H9 (cell line): Measurements from ENCODE around the gene CYTH3. TPM values are rescaled to one million over a fixed set of nuclear protein-coding genes. Genes with fewer than 3 reads are reported as not detected.

Source experiments
- DNase-seq: peaks from one replicate; pipeline ENCODE4 v3.0.0-alpha.2; 2017
- H2AFZ ChIP-seq: one replicate; pipeline ENCODE4 v1.6.1; 2013; ENCODE audit warnings: mild to moderate bottlenecking, low read length, control low read depth, moderate library complexity
- H2AK5ac ChIP-seq: 2 replicates; pipeline ENCODE4 v1.6.1; 2013; ENCODE audit warnings: low read length, control low read depth, mixed read lengths; ENCODE audit not compliant: insufficient read length
- H2BK120ac ChIP-seq: one replicate; pipeline ENCODE4 v1.6.1; 2013; ENCODE audit warnings: low read depth, mild to moderate bottlenecking, low read length, control low read depth, inconsistent platforms; ENCODE audit not compliant: poor library complexity, severe bottlenecking
- H2BK12ac ChIP-seq: 2 replicates; pipeline ENCODE4 v1.6.1; 2013; ENCODE audit warnings: low read length, control low read depth, mixed read lengths, low read depth; ENCODE audit not compliant: insufficient read length
- H2BK15ac ChIP-seq: 2 replicates; pipeline ENCODE4 v1.6.1; 2013; ENCODE audit warnings: low read depth, low read length, control low read depth
- H2BK20ac ChIP-seq: one replicate; pipeline ENCODE4 v1.6.1; 2013; ENCODE audit warnings: low read depth, mild to moderate bottlenecking, low read length, control low read depth, inconsistent platforms; ENCODE audit not compliant: poor library complexity, severe bottlenecking
- H2BK5ac ChIP-seq: 2 replicates; pipeline ENCODE4 v1.6.1; 2013; ENCODE audit warnings: low read length, control low read depth, mixed read lengths; ENCODE audit not compliant: insufficient read length
- H3K14ac ChIP-seq: 2 replicates; pipeline ENCODE4 v1.6.1; 2013; ENCODE audit warnings: low read length, control low read depth; ENCODE audit not compliant: insufficient read depth
- H3K18ac ChIP-seq: 2 replicates; pipeline ENCODE4 v1.6.1; 2013; ENCODE audit warnings: low read depth, mild to moderate bottlenecking, mixed read lengths, low read length, control low read depth; ENCODE audit not compliant: insufficient read length
- H3K23ac ChIP-seq: 2 replicates; pipeline ENCODE4 v1.6.1; 2013; ENCODE audit warnings: low read length, control low read depth, mixed read lengths, low read depth; ENCODE audit not compliant: insufficient read length
- H3K23me2 ChIP-seq: 2 replicates; pipeline ENCODE4 v1.6.1; 2013; ENCODE audit warnings: low read depth, mild to moderate bottlenecking, mixed read lengths, low read length, control low read depth; ENCODE audit not compliant: insufficient read length, poor library complexity, severe bottlenecking
- H3K27ac ChIP-seq: 2 replicates; pipeline ENCODE4 v1.5.1; 2013; ENCODE audit warnings: low read length, control low read depth, mixed read lengths, low read depth; ENCODE audit not compliant: insufficient read length
- H3K27me3 ChIP-seq: 2 replicates; pipeline ENCODE4 v1.6.1; 2013; ENCODE audit warnings: low read length, control low read depth, inconsistent platforms; ENCODE audit not compliant: insufficient read depth
- H3K4ac ChIP-seq: 2 replicates; pipeline ENCODE4 v1.6.1; 2013; ENCODE audit warnings: low read depth, mild to moderate bottlenecking, control low read depth, inconsistent platforms, low read length, moderate library complexity
- H3K4me1 ChIP-seq: 2 replicates; pipeline ENCODE4 v1.6.1; 2013; ENCODE audit warnings: low read length, control low read depth, inconsistent platforms; ENCODE audit not compliant: insufficient read depth
- H3K4me2 ChIP-seq: 2 replicates; pipeline ENCODE4 v1.6.1; 2013; ENCODE audit warnings: low read length, control low read depth, mixed read lengths; ENCODE audit not compliant: insufficient read length, insufficient read depth
- H3K56ac ChIP-seq: 2 replicates; pipeline ENCODE4 v1.6.1; 2013; ENCODE audit warnings: low read depth, mild to moderate bottlenecking, mixed read lengths, low read length, control low read depth; ENCODE audit not compliant: insufficient read length
- H3K79me1 ChIP-seq: 2 replicates; pipeline ENCODE4 v1.6.1; 2013; ENCODE audit warnings: low read depth, mild to moderate bottlenecking, moderate library complexity, low read length, control low read depth, inconsistent platforms; ENCODE audit not compliant: insufficient read depth, poor library complexity, severe bottlenecking
- H3K79me2 ChIP-seq: 2 replicates; pipeline ENCODE4 v1.6.1; 2013; ENCODE audit warnings: low read length, control low read depth, inconsistent platforms; ENCODE audit not compliant: insufficient read depth
- H3K9ac ChIP-seq: 2 replicates; pipeline ENCODE4 v1.6.1; 2013; ENCODE audit warnings: low read length, control low read depth, mixed read lengths; ENCODE audit not compliant: insufficient read length; ENCODE audit errors: extremely low read depth
- H3K9me3 ChIP-seq: one replicate; pipeline ENCODE4 v1.6.1; 2013; ENCODE audit warnings: low read depth, low read length, inconsistent platforms; ENCODE audit not compliant: control insufficient read depth
- H3T11ph ChIP-seq: one replicate; pipeline ENCODE4 v1.6.1; 2013; ENCODE audit warnings: mild to moderate bottlenecking, low read length, control low read depth, inconsistent platforms
- H4K20me1 ChIP-seq: one replicate; pipeline ENCODE4 v1.6.1; 2013; ENCODE audit not compliant: control insufficient read depth, insufficient read length, insufficient read depth
- H4K5ac ChIP-seq: 2 replicates; pipeline ENCODE4 v1.6.1; 2013; ENCODE audit warnings: low read depth, mild to moderate bottlenecking, mixed read lengths, low read length, control low read depth; ENCODE audit not compliant: insufficient read length
- H4K8ac ChIP-seq: replicated peaks from 2 replicates; pipeline ENCODE4 v1.6.1; 2013; ENCODE audit warnings: low read length, control low read depth, mixed read lengths, low read depth; ENCODE audit not compliant: insufficient read length
- H4K91ac ChIP-seq: 2 replicates; pipeline ENCODE4 v1.6.1; 2013; ENCODE audit warnings: low read depth, mild to moderate bottlenecking, moderate library complexity, mixed read lengths, low read length, control low read depth; ENCODE audit not compliant: insufficient read length
- H3K27ac Mint-ChIP-seq, 3 experiments: 2 replicates in 2 of 3; 3 replicates in 1 of 3; pipeline ENCODE4 v1.8.0; 2020 to 2021; ENCODE audit warnings: mixed read lengths in 3 of 3, mild to moderate bottlenecking in 1 of 3, moderate library complexity in 1 of 3
- H3K27me3 Mint-ChIP-seq: 2 replicates; pipeline ENCODE4 v1.8.0; 2021; ENCODE audit warnings: low read depth, mild to moderate bottlenecking, moderate library complexity, mixed read lengths
- H3K36me3 Mint-ChIP-seq, 3 experiments: 2 replicates in 2 of 3; 3 replicates in 1 of 3; pipeline ENCODE4 v1.8.0; 2020 to 2021; ENCODE audit warnings: low read depth in 3 of 3, mixed read lengths in 3 of 3; ENCODE audit not compliant: insufficient read depth in 1 of 3
- H3K4me1 Mint-ChIP-seq, 2 experiments: 2 replicates each; pipeline ENCODE4 v1.8.0; 2020; ENCODE audit warnings: mixed read lengths in 2 of 2
- H3K4me3 Mint-ChIP-seq, 2 experiments: 2 replicates in 1 of 2; 3 replicates in 1 of 2; pipeline ENCODE4 v1.8.0; 2020 to 2021; ENCODE audit warnings: mild to moderate bottlenecking in 2 of 2, mixed read lengths in 2 of 2, moderate library complexity in 1 of 2
- H3K9me3 Mint-ChIP-seq, 2 experiments: 2 replicates in 1 of 2; 3 replicates in 1 of 2; pipeline ENCODE4 v1.8.0; 2020; ENCODE audit warnings: mild to moderate bottlenecking in 2 of 2, mixed read lengths in 2 of 2, moderate library complexity in 1 of 2
- WGBS: extraction: QIAGEN DNeasy Blood & Tissue Kit; methylation state at CpG from one replicate; pipeline ENCODE4 v1.1.7; 2013; ENCODE audit warnings: missing lambda C conversion rate, low lambda C conversion rate, mixed read lengths; ENCODE audit not compliant: insufficient read length; ENCODE audit errors: extremely low coverage; 5-methylcytosine and 5-hydroxymethylcytosine counted together
- total RNA-seq: library from RNA; stranded (reverse); gene quantifications from 2 replicates; pipeline ENCODE4 v1.2.1, GENCODE V29; 2021
- TF ChIP-seq, protein P1 (sequence below): fragments of 200-600 bp; sonication (generic); conservative IDR thresholded peaks from 3 replicates; pipeline ENCODE4 v1.8.0; 2021; ENCODE audit warnings: antibody characterized with exemption, mild to moderate bottlenecking

Gene CYTH3
- total RNA-seq, 1 experiment from 2014 or later = 12.3 TPM

DNA sequence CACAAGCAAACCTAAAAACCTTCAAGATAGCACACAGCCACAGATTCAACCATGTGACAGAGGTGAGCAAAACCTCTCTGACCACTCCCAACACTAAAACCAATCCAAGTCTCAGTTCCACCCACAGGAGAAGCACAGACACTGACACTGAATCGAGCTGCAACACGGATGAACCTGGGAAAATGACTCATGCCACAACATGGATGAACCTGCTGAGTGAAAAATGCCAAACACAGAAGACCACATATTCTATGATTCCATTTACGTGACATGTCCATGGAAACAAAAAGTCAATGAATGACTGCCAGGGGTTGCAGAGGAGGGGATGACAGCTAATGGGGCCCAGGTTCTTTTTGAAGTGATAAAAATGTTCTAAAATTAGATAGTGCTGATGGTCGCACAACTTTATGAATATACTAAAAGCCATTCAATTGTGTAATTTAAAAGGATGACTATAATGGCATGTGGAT lies 22.0 kb downstream of the CYTH3 start:
- no peak overlapping the region for H3K27ac ChIP-seq
- TF ChIP-seq, protein P1, sequence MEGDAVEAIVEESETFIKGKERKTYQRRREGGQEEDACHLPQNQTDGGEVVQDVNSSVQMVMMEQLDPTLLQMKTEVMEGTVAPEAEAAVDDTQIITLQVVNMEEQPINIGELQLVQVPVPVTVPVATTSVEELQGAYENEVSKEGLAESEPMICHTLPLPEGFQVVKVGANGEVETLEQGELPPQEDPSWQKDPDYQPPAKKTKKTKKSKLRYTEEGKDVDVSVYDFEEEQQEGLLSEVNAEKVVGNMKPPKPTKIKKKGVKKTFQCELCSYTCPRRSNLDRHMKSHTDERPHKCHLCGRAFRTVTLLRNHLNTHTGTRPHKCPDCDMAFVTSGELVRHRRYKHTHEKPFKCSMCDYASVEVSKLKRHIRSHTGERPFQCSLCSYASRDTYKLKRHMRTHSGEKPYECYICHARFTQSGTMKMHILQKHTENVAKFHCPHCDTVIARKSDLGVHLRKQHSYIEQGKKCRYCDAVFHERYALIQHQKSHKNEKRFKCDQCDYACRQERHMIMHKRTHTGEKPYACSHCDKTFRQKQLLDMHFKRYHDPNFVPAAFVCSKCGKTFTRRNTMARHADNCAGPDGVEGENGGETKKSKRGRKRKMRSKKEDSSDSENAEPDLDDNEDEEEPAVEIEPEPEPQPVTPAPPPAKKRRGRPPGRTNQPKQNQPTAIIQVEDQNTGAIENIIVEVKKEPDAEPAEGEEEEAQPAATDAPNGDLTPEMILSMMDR = no peak
- H3K4me1 Mint-ChIP-seq = peaks cover 35 to 36% of the 10 kb centered on the region in 2 experiments
- H2AK5ac ChIP-seq = no peak overlapping the region
- peak overlapping the region in 1 of 3 experiments; percentile 4; a peak in 1 of 7 replicates for H3K27ac Mint-ChIP-seq
- H2BK120ac ChIP-seq = no peak overlapping the region
- no peak overlapping the region for H3K56ac ChIP-seq
- H3K4me1 ChIP-seq = no peaks in the 10 kb centered on the region; the same call in 1 of the 2 replicates
- H2BK5ac ChIP-seq = no peak overlapping the region
- no peak overlapping the region for H3K9ac ChIP-seq
- H3K9me3 Mint-ChIP-seq = no peaks in the 10 kb centered on the region
- H2BK12ac ChIP-seq = no peak overlapping the region
- no peak overlapping the region for H4K5ac ChIP-seq
- H3T11ph ChIP-seq = no peak overlapping the region
- no peak overlapping the region for H3K4ac ChIP-seq
- DNase-seq = no peak
- no peaks in the 10 kb centered on the region for H3K27me3 Mint-ChIP-seq
- H4K8ac ChIP-seq = no peak overlapping the region
- H3K23me2 ChIP-seq = no peaks in the 10 kb centered on the region
- H3K4me3 Mint-ChIP-seq = no peak overlapping the region
- no peaks in the 10 kb centered on the region for H4K20me1 ChIP-seq
- H2BK15ac ChIP-seq = no peak overlapping the region
- H3K23ac ChIP-seq = no peak overlapping the region
- H3K36me3 Mint-ChIP-seq = no peaks in the 10 kb centered on the region
- no peak overlapping the region for H3K4me2 ChIP-seq
- H2BK20ac ChIP-seq = no peak overlapping the region
- H3K79me2 ChIP-seq = no peaks in the 10 kb centered on the region; the same call in 1 of the 2 replicates
- no peak overlapping the region for H4K91ac ChIP-seq
- H3K14ac ChIP-seq = no peak overlapping the region
- no peak overlapping the region for H3K18ac ChIP-seq
- H3K9me3 ChIP-seq = no peaks in the 10 kb centered on the region
- H2AFZ ChIP-seq = no peak overlapping the region
- H3K79me1 ChIP-seq = peaks cover 3% of the 10 kb centered on the region
- no peaks in the 10 kb centered on the region for H3K27me3 ChIP-seq
- no CpG with 5 or more reads among the region's 4 CpGs for WGBS
